ENCODE results near the gene FSTL1.

DNA sequence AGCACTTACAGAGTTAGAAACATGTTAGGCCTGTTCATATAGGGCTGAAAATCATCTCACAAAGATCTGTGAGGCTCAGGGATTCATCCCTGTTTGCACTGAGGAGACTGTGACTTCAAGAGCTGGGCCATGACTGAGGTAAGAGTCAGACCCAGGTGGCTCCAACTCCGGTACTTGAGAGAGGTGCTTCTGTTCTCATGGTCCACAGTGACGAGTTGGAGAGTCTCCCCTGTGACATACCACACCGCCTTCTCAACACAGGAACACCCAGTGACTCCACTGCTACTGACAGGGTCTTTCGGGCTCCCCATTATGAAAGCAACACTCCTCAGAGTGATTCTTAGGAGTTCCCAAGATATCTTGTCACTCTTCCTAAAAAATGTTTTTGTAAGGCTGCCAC, 27.4 kb downstream of the FSTL1 start:
- TF ChIP-seq, protein P1, sequence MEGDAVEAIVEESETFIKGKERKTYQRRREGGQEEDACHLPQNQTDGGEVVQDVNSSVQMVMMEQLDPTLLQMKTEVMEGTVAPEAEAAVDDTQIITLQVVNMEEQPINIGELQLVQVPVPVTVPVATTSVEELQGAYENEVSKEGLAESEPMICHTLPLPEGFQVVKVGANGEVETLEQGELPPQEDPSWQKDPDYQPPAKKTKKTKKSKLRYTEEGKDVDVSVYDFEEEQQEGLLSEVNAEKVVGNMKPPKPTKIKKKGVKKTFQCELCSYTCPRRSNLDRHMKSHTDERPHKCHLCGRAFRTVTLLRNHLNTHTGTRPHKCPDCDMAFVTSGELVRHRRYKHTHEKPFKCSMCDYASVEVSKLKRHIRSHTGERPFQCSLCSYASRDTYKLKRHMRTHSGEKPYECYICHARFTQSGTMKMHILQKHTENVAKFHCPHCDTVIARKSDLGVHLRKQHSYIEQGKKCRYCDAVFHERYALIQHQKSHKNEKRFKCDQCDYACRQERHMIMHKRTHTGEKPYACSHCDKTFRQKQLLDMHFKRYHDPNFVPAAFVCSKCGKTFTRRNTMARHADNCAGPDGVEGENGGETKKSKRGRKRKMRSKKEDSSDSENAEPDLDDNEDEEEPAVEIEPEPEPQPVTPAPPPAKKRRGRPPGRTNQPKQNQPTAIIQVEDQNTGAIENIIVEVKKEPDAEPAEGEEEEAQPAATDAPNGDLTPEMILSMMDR (IDR thresholded peaks at IDR 0.05; ENCODE audit: low read length): no peak
- no peak for TF ChIP-seq EZH2 (IDR thresholded peaks at IDR 0.05; ENCODE audit: borderline replicate concordance, low read length)

Data from OCI-LY1 (cell line).